ENCODE measurements around the gene ERRFI1. TPM values are rescaled to one million over a fixed set of nuclear protein-coding genes. Genes with fewer than 3 reads are reported as not detected.

Gene ERRFI1
- total RNA-seq, 4 donors from 2014 or later, result 63.9 to 152 (median 95.9) TPM

DNA sequence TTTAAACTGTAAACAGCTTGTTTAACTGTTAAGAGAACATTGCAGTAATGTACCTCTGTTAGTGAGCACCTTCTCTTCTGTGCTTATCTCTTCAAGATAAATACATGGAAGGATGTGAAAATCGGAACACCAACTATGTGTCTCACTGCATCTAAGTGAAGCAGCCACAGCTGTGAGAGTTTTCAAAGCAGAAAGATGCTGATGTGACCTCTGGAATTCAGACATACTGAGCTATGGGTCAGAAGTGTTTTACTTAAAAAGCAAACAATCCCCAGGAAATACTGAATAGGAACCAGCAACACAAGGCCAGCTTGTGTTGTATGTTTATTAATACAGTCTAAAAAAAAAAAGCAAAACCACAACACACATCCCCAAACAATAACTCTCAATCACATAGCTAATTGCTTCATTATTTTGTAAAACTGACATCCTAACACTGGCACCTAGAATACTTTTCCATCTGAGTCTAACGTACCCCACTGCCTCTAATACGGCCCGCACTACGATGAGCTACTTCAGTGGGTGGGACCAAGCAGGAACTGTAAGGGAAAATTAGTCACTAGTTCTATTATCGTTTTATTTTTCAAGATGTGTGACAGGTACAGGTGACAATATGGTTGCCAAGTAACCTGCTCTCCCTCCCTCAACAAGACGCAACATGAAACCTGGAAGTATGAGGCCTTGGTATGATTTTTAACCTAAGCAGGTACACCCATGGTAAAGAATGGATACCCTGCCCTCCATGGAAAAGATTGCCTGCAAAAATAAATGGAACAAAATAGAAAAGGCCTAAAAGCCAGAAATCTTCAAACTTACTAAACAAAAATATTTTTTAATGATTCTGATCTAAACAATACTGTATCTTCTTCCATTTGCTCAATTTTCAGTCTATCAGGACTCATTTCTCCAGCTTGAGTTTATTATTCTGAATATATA, 13.9 kb downstream of the ERRFI1 start:
- H3K27ac ChIP-seq, result no peak overlapping the region
- H3K4me3 ChIP-seq, result no peak overlapping the region
- no peak for TF ChIP-seq EP300 (IDR thresholded peaks at IDR 0.05)
- no peak for TF ChIP-seq POLR2A (IDR thresholded peaks at IDR 0.05)
- no peak for TF ChIP-seq CTCF (IDR thresholded peaks at IDR 0.05)
- H3K36me3 ChIP-seq, result peaks cover 0 to 54% (median 0%) of the 10 kb centered on the region in 3 donors
- no peaks in the 10 kb centered on the region for H3K9me3 ChIP-seq
- no peak for DNase-seq (ENCODE audit: low spot score in 2 of 2)
- H3K4me1 ChIP-seq, result peaks cover 4 to 30% (median 22%) of the 10 kb centered on the region in 4 donors
- 91 to 94% methylated on average over 7 of the region's 7 CpGs for WGBS, 2 donors
- no peaks in the 10 kb centered on the region for H3K27me3 ChIP-seq

DNA sequence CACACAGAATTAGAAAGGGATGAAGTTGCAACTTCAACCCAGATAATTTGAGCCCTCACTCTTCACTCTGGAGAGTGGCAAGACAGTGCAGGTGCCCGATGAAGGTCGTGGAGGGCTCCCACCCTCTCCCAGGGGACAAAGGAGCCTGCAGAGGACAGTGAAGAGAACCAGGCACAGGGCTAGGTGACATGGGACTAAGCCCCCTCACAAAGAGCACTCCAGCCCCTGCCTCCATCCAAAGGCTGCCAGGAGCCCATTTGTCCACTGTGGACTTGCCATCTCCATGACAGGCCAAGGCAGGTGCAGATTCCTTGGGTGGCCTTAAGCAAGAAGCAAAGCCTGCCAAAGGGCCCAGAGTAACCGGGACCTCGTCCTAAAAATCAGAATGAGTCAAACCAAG, 15.1 kb downstream of the ERRFI1 start:
- H3K36me3 ChIP-seq, result peaks cover 0 to 54% (median 0%) of the 10 kb centered on the region in 3 donors
- WGBS, 2 donors, result 81 to 90% methylated on average over 4 of the region's 4 CpGs
- no peak for TF ChIP-seq CTCF (IDR thresholded peaks at IDR 0.05)
- TF ChIP-seq POLR2A (IDR thresholded peaks at IDR 0.05), result no peak
- TF ChIP-seq EP300 (IDR thresholded peaks at IDR 0.05), result no peak
- H3K27ac ChIP-seq, result no peak overlapping the region
- H3K27me3 ChIP-seq, result no peaks in the 10 kb centered on the region
- H3K4me1 ChIP-seq, result peaks cover 4 to 24% (median 15%) of the 10 kb centered on the region in 4 donors
- DNase-seq (ENCODE audit: low spot score in 2 of 2), result no peak
- H3K9me3 ChIP-seq, result no peaks in the 10 kb centered on the region
- H3K4me3 ChIP-seq, result no peak overlapping the region

DNA sequence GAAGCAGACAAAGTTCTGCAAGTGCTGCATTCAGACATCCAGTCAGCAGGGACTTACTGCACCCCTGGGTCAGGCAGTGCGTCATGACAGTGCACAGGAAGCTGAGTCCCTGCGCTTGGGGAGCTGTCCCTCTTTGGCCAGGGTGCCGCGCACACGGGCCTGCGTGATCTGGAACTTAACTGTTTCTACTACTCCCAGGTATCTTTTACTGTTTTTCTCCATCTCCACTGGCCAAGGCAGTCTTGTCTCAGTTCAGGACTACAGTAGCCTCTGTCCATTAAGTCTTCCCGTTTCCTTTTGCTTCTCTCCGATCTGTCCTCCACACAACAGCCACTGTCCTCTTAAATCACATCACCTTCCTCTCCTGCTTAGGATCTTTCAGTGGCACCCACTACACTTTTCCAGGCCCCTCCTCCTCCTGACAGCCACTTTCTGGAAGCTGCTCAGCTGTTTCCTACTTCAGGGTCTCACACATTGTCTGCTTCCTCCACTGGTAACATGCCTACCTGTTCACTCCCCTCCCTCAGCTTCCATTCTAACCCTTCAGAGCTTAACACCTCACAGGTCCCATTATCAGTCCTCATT, 15.9 kb downstream of the ERRFI1 start:
- H3K4me3 ChIP-seq, result no peak overlapping the region
- H3K9me3 ChIP-seq, result no peaks in the 10 kb centered on the region
- TF ChIP-seq CTCF (IDR thresholded peaks at IDR 0.05) (no peak), POLR2A (IDR thresholded peaks at IDR 0.05) (no peak), EP300 (IDR thresholded peaks at IDR 0.05) (peak in 1 of 2 donors; percentile 21)
- no peaks in the 10 kb centered on the region for H3K27me3 ChIP-seq
- peaks cover 0 to 54% (median 0%) of the 10 kb centered on the region in 3 donors for H3K36me3 ChIP-seq
- H3K4me1 ChIP-seq, result peaks cover 1 to 24% (median 10%) of the 10 kb centered on the region in 4 donors
- no peak overlapping the region for H3K27ac ChIP-seq
- no peak for DNase-seq (ENCODE audit: low spot score in 2 of 2)
- 78 to 82% methylated on average over 8 of the region's 8 CpGs for WGBS, 2 donors

GRCh38 chr1:8009043-8010002, 16.8 kb downstream of the ERRFI1 start:
- Histone ChIP-seq H3K9me3 (no peaks in the 10 kb centered on the region), H3K27ac (no peak overlapping the region), H3K4me3 (no peak overlapping the region), H3K4me1 (peaks cover 0 to 24% (median 8%) of the 10 kb centered on the region in 4 donors), H3K36me3 (peaks cover 0 to 50% (median 0%) of the 10 kb centered on the region in 3 donors), H3K27me3 (no peaks in the 10 kb centered on the region)
- WGBS, 2 donors, result 93 to 94% methylated on average over 18 of the region's 18 CpGs
- DNase-seq (ENCODE audit: low spot score in 2 of 2), result no peak
- TF ChIP-seq CTCF (IDR thresholded peaks at IDR 0.05) (no peak), POLR2A (IDR thresholded peaks at IDR 0.05) (no peak), EP300 (IDR thresholded peaks at IDR 0.05) (no peak)

Measured in tibial nerve (tissue), 4 donors.